OCI-LY7 (cell line): ENCODE measurements around the gene PARD6G.

Experiments used
- CTCF ChIP-seq: fragments of 200-600 bp; sonication (generic); conservative IDR thresholded peaks from 2 replicates; pipeline ENCODE4 v1.5.1; 2014; ENCODE audit warnings: mild to moderate bottlenecking, antibody characterized with exemption, low read length, moderate library complexity, mixed read lengths
- EZH2phosphoT487 ChIP-seq: fragments of 200-600 bp; sonication (generic); IDR thresholded peaks from 2 replicates; pipeline ENCODE4 v1.6.1; 2018; ENCODE audit warnings: low read depth, borderline replicate concordance, mild to moderate bottlenecking, mixed run types, antibody characterized with exemption, low read length, moderate library complexity, mixed read lengths

GRCh38 chr18:80200932-80201672, 46.2 kb downstream of the PARD6G start:
- TF ChIP-seq CTCF (no peak), EZH2phosphoT487 (no peak)
